ENCODE measurements around the gene HOGA1.

DNA sequence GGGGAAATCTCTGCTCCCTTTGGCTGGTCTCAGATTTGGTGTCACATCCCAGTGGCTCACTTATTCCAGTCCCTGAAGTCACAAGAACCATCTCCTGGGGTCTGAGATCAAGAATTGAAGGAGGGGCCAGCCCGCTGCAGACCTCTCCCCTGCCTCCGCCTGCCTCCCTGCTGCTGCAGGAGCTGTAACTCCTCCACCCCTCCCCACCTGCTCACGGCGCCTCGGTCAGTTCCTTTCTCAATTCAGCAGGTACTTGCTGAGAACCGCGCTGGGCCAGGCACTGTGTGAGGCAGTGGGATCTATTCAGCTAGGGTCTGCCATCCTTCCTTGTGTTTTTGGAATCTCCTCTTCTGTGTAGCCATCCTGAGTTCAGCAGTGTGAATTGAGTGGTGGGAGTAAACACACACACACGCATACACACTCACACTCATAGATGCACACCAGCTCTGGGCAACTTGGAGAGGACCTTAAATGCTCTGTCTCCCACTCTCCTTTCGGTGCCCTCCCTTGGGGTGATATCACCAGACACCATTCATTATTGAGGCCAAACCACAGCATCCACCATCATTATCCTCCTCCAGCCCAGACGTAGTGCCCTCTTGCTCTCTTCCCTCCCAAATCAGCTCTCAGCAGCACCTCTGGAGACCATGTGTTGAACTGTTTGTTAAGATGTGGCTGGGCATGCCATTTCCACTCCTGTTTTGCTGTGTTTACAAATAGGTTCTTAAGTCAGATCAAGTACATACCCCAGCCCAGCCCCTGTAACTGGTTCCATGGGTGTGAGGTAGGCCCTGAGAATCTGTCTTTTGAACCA, 33.6 kb upstream of the HOGA1 start:
- TF ChIP-seq POLR2A (IDR thresholded peaks at IDR 0.05) (no peak), CTCF (IDR thresholded peaks at IDR 0.05) (no peak)

All from testis (tissue), 2 donors.